HG03064 (cell line): ENCODE results near the gene PTGR2.
"Not testable (repeated sequence)": the region's sequence is repeated elsewhere in the genome, so short reads cannot be mapped to it uniquely, and the experiment has no call there.

ENCODE experiments used
- ATAC-seq: cut with Tn5 transposase; IDR thresholded peaks from one replicate; pipeline ENCODE4 v1.9.1; 2021; ENCODE audit warnings: low read depth; ENCODE audit not compliant: unreplicated experiment

The PTGR2 gene

DNA sequence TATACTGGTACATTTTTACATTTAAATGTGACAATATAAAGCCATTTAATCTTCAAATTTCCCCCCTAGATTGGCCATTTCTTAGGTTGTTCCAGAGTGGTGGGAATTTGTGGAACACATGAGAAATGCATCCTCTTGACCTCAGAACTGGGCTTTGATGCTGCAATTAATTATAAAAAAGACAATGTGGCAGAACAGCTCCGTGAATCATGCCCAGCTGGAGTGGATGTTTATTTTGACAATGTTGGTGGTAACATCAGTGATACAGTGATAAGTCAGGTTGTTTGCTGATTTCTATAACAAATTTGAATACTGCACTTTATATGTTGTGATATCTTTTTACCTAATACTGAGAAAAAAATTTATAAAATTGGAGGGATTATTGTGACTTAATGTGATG is 27.4 kb downstream of the PTGR2 start:
- ATAC-seq, result no peak

DNA sequence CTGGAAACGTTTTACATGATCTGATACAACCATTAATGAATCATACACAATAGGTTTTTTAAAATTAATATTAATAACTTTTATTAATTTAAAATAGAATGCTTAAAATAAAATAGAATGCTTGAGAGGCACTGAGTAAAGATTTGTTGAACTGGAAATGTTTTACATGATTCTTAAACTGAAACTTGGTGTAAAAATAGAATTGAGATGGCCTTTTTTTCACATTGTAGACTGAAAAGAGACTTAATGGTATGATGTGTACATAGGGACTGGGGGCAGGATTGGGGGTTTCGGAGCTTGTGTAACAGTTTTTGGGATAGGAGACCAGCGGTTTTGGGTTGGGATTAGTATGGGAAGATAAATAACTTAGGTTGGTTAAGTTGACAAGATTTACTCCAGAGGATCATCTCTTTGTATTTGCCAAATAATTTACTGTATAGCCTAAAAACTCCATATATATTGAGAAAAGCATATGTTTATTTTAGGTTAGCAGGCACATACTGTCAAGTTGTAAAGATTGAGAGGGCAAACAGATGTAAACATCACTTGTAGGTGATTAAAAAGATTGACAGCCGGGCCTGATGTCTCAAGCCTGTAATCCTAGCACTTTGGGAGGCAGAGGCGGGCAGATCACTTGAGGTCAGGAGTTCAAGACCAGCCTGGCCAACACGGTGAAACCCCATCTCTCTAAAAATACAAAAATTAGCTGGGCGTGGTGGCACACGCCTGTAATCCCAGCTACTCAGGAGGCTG is 33.0 kb downstream of the PTGR2 start:
- ATAC-seq, result no peak

DNA sequence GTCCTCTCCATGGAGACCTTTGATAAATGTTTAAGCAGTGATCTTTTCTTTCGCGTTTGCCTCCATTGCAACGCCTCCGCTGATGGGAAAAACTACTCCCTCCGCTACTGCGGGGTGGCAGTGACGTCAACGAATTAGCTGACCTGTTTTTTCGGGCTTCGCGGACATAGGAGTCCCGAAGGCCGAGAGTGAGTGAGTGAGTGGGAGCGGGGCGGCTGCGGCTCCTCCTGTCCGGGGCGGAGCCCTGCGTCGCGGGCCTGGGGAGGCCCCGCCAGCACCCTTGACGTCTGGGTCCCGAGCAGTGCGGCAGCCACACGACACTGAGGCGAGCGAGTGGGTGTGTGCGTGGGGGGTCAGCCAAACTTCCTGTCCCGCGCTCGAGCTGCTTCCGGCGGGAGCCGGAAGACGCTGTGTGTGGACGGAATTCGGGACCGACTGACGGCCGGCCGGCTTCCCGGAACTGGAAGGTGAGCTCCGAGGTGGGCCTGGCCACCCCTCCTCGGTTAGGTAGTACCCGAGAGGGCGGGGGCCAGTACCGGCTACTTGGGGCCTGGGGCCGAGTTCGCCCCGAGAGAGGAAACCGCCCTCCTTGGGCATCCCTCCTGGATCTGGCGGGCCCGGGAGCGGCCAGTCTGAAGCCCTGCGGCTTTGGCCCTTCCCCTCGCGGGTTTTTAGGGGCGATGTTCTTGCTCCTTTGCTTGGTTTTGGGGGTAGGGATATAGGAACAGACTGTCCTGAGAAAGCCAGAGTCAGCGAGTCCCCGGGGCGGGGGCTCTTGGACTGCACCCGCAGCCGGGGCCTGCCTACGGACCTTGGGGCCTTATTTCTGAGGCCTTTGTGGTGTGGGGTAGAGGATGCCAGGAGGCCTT is 35.1 kb downstream of the PTGR2 start, which contains the start of gene ZNF410:
TSS of gene ZNF410 (plus strand) at position 411 of the 869 bp plus-strand sequence. CDS start 5,317 bp downstream, outside the sequence.
- peak; percentile 91 for ATAC-seq

DNA sequence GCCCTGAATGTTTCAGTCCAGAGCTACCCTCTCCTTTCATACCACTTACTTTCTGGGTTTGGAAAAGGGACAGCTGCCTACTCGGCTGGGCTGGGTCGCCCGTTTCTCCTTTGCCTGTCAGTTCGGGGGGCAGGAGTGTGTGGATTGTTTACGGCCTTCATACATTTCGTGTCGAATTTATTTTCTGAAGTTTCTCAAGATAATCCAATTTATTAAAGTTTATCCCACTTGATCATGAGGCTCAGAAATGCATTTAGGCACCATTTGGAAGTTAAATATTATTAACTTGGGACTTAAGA is 35.6 kb downstream of the PTGR2 start:
- no peak for ATAC-seq

DNA sequence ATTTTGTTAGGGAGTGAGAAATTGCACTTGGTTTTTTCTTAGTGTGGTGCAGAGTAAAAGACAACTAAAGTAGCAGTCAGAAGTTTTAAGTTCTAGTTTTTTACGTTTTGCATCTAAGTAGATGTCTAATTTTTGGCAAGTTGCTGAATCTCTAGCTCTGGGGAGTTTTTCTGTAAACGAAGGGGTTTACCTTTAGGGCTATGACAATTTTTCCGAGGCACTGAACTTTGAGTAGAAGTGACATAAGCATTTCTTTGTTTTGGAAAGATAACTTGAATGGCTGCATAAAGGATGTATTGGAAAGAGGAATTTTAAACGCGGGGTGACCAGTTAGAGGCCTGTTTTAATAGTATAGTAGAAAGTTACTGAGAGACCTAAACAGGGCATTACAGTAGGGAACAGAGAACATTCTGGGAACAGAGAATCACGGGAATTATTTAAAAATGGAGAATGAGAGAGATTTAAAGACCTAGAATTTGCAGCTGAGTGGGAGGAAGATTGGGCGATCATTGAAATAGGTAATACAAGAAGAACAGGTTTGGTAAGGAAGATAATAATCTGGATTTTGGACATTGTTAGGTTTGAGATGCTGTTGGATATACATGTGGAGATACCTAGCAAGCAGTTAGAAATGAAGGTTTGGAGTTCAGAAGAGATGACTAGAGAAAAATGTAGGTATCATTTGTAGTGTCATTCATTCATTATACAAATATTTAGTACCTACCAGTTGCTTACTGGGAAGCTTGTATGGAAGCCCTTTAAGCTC is 36.2 kb downstream of the PTGR2 start:
- ATAC-seq, result no peak

DNA sequence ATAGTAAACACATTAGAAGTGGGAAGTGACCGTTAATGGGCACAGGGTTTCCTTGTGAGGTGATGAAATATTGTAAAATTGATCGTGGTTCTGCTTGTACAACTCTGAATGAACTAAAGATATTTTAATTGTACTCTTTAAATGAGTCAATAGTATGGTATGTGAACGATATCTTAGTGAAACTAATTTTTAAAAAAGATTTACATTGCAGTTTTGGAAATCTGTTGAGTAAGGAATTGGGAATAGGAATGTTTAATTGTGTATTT is 36.8 kb downstream of the PTGR2 start:
- ATAC-seq, result no peak

DNA sequence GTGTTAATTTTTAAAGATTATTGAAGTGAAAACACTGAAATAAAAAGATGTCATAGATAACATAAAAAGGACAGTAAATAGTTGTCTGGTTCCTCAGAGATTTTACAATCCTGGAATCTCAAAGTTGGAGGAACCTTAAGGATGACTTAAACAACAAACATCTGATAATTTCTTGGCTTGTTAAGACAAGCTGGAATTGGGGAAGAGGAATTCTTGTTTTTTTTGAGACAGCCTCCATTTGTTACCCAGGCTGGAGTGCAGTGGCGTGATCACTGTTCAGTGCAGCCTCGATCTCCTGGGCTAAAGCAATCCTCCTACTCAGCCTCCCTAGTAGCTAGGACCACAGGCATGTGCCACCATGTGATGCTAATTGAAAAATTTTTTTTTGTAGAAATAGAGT is 37.3 kb downstream of the PTGR2 start:
- no peak for ATAC-seq

DNA sequence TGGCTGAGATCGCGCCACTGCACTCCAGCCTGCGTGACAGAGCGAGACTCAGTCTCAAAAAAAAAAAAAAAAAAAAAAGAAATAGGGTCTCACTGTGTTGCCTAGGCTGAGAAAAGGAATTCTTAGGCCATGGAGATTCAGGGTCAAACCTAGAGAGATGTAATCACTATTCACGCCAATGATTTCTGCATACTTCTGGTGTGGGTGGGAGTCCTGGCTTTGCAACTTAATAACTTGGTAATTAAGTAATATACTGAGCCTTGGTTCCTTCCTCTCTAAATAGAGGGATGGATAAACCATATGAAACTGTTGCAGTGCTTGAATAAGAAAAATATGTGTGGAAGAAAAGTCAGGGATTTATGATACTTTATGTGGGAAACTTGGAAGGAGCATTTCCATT is 37.7 kb downstream of the PTGR2 start:
- no peak for ATAC-seq

DNA sequence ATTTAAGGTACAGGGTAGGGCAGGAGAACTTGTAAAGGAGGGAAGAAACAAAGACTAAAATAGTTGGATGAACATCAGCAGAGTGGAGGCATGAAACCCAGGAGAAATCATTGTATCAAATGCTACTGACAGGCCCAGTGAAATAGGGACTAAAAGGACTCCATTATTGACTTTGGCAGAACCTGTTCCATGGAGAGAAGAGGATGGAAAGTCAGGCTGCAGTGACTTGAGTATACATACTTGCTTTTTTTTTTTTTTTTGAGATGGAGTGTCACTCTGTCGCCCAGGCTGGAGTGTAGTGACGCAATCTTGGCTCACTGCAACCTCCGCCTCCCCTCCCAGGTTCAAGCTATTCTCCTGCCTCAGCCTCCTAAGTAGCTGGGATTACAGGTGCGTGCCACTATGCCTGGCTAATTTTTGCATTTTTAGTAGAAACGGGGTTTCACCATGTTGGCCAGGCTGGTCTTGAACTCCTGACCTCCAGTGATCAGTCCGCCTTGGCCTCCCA is 42.6 kb downstream of the PTGR2 start:
- not testable (repeated sequence) for ATAC-seq

DNA sequence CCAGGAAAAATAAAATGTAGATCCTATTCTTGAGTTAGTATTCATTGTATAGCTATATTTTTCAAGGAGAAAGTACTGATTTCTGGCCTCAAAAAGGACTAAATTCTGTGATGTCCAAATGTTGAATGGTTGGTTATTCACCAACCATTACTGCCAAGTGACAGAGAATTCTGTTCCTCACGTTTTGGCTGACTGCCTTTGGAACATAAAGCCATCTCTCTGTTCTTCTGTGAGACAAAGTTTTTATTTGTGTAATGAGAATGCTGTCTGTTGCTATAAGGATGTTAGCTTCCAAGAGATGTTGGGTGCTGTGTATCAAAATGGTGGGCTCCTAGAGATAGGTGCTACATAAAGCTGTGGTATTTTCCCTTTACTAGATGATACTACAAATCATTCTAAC is 44.3 kb downstream of the PTGR2 start:
- no peak for ATAC-seq

DNA sequence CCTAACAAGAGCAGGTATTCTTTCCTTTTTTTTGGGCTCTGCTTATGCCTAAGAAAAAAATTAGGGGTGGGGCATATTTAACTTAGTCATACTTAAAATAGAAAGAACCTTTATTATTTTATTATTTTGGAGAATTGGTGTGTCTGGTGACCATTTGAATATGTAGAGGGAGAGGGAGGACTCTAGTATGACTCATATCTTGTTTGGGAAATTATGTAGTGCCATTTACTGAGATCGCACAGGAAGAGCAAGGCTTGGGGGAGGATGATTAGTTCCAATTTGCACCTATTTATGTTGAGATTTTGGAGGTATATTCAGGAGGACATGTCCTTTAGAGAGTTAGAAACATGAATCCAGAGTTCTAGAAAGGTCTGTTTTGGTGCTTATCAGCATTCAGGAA is 44.9 kb downstream of the PTGR2 start:
- ATAC-seq, result no peak

DNA sequence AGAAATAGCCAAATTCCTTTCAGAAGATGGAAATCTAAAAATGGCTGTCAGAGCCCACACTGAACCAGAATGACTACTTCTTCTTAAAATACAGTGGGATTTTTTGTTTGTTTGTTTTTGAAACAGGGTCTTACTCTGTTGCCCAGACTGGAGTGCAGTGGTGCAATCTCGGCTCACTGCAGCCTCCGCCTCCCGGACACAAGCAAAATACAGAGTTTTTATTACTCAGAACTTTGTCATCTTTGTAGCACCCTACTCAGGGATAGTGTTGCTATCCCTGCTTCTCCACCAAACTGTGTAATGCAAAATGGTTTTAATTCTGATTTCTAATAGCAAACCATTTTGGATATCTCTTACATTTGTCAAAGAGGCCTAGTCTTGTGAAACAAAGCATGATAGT is 51.4 kb downstream of the PTGR2 start:
- ATAC-seq, result no peak

DNA sequence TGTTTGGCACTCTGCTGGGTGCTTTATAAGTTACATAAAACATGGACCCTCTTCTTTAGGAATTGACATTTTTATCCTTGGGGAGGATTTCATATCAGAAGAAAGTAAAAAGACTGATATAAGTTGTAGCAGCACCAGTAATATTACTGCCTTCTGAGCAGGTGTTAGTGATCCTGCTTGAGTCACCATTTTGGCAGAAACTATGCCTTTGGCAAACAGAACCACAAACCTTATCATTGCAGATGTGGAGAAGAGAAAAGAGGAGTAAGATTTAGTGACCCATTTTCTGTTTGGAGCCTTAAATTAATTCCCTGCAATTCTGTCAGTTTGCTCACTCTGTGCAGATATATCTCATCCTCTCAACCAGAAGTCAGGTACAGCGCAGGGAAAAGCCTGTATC is 58.0 kb downstream of the PTGR2 start:
- ATAC-seq, result no peak

DNA sequence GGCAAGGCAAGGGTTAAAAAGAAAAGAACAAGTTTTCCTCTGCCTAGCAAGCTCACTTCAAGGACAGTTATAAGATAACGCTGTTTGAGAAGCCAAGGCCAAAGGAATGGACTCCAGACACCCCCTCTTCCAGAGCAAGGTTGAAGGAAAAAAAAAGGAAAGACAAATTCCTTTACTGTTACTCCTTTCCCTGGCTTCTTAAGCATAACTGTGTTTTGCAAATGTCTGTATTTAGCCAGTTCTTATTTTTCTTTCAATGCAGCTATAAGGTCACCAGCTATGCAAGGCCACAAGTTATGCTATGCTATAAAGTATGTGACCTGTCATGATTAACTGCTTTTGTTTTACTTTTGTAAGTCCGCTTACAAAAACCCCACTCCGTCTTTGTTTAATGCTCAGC is 61.6 kb downstream of the PTGR2 start:
- ATAC-seq, result no peak

DNA sequence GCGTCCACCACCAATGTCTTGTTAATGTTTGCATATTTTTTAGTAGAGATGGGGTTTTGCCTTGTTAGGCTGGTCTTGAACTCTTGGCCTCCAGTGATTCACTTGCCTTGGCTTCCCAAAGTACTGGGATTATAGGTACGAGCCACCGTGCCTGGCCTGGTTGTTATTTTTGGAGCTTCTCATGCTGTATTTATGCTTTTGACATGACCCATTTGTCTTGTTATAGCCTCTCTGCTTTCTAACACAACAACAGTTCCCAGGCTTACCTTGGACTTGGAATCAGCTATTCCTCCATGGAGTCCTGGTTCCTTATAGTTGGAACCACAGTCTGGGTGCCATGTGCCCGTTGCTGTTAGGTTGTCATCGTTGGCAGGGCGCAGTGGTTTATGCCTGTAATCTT is 64.7 kb downstream of the PTGR2 start:
- no peak for ATAC-seq

DNA sequence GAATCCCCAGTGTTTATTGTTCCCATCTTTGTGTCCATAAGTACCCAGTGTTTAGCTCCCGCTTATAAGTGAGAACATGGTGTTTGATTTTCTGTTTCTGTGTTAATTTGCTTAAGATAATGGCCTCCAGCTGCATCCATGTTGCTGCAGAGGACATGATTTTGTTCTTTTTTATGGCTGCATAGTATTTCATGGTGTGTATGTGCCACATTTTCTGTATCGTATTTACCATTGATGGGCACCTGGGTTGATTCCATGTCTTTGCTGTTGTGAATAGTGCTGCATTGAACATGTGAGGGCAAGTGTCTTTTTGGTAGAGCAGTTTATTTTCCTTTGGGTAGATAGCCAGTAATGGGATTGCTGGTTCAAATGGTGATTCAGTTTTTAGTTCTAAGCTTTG is 67.8 kb downstream of the PTGR2 start:
- not testable (repeated sequence) for ATAC-seq

DNA sequence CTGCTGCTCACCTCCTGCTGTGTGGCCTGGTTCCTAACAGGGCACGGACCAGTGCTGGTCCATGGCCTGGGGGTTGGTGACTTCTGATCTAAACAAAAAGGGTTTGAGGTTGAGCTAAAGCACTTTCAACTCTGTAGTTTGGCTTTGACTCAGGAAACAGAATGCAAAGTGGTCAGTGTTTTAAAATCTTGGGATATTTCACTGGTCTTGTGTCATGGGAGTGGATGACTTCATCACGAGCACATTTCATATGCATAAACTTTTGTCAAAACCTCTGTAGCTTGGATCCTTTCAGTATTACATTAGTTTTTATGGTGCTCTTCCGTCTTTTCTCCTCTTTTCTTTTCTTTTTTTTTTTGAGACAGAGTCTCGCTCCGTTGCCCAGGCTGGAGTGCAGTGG is 72.7 kb downstream of the PTGR2 start:
- ATAC-seq, result no peak
